KMS-11 (cell line): ENCODE results near the gene ARHGEF10L.

Experiments used
- H2AFZ ChIP-seq: fragments of 200-600 bp; sonication (generic); 2 replicates; pipeline ENCODE4 v1.6.1; 2016; ENCODE audit warnings: antibody characterized with exemption, mixed run types, low read depth
- H3K27ac ChIP-seq: fragments of 200-600 bp; sonication (generic); 2 replicates; pipeline ENCODE4 v1.6.1; 2016; ENCODE audit warnings: mild to moderate bottlenecking, mixed run types
- H3K27me3 ChIP-seq: fragments of 200-600 bp; sonication (generic); 2 replicates; pipeline ENCODE4 v1.6.1; 2017; ENCODE audit warnings: mild to moderate bottlenecking, low read depth, mixed run types, moderate library complexity; ENCODE audit not compliant: insufficient read depth
- H3K36me3 ChIP-seq: fragments of 200-600 bp; sonication (generic); 2 replicates; pipeline ENCODE4 v1.6.1; 2017; ENCODE audit warnings: mild to moderate bottlenecking, mixed run types; ENCODE audit not compliant: insufficient read depth
- H3K4me1 ChIP-seq: fragments of 200-600 bp; sonication (generic); 2 replicates; pipeline ENCODE4 v1.6.1; 2016; ENCODE audit warnings: mild to moderate bottlenecking, low read depth, mixed run types; ENCODE audit not compliant: poor library complexity, severe bottlenecking
- H3K4me2 ChIP-seq: fragments of 200-600 bp; sonication (generic); 2 replicates; pipeline ENCODE4 v1.7.0; 2016; ENCODE audit warnings: mild to moderate bottlenecking, mixed run types
- H3K4me3 ChIP-seq: fragments of 200-600 bp; sonication (generic); IDR thresholded peaks from 2 replicates; pipeline ENCODE4 v1.6.1; 2017; ENCODE audit warnings: low read depth, low read length, mixed read lengths; ENCODE audit not compliant: insufficient read depth
- H3K79me2 ChIP-seq: fragments of 200-600 bp; sonication (generic); 2 replicates; pipeline ENCODE4 v1.6.1; 2016; ENCODE audit warnings: low read depth, mixed run types; ENCODE audit not compliant: insufficient read depth
- H3K9ac ChIP-seq: fragments of 200-600 bp; sonication (generic); 2 replicates; pipeline ENCODE4 v1.6.1; 2016; ENCODE audit warnings: mild to moderate bottlenecking, mixed run types
- H4K20me1 ChIP-seq: fragments of 200-600 bp; sonication (generic); 2 replicates; pipeline ENCODE4 v1.6.1; 2016; ENCODE audit warnings: mild to moderate bottlenecking, mixed run types; ENCODE audit not compliant: insufficient read depth
- TF ChIP-seq, protein P1 (sequence below): fragments of 200-600 bp; sonication (generic); conservative IDR thresholded peaks from 2 replicates; pipeline ENCODE4 v1.6.1; 2017; ENCODE audit warnings: low read depth, mild to moderate bottlenecking, antibody characterized with exemption, low read length, moderate library complexity, mixed read lengths

The ARHGEF10L gene

DNA sequence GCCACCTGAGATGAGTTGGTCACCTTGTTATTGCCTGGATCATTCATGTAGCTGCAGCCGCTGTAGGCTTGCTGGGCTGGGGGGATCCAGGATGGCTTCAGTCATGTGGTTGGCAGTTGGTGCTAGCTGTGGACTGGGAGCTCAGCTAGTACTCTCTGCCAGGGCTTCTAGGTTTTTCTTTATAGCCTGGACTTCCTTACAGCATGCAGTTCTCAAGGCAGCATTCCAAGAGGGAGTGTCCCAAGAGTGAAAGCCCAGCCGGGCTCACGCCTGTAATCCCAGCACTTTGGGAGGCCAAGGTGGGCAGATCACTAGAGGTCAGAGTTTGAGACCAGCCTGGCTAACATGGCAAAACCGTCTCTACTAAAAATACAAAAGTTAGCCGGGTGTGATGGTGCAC is 192.0 kb downstream of the ARHGEF10L start:
- H3K4me2 ChIP-seq: no peak overlapping the region
- no peak overlapping the region for H2AFZ ChIP-seq
- no peaks in the 10 kb centered on the region for H3K4me1 ChIP-seq
- no peak overlapping the region for H3K9ac ChIP-seq
- H4K20me1 ChIP-seq: no peaks in the 10 kb centered on the region
- H3K4me3 ChIP-seq: no peak overlapping the region
- no peaks in the 10 kb centered on the region for H3K79me2 ChIP-seq
- no peak overlapping the region for H3K27ac ChIP-seq
- TF ChIP-seq, protein P1, sequence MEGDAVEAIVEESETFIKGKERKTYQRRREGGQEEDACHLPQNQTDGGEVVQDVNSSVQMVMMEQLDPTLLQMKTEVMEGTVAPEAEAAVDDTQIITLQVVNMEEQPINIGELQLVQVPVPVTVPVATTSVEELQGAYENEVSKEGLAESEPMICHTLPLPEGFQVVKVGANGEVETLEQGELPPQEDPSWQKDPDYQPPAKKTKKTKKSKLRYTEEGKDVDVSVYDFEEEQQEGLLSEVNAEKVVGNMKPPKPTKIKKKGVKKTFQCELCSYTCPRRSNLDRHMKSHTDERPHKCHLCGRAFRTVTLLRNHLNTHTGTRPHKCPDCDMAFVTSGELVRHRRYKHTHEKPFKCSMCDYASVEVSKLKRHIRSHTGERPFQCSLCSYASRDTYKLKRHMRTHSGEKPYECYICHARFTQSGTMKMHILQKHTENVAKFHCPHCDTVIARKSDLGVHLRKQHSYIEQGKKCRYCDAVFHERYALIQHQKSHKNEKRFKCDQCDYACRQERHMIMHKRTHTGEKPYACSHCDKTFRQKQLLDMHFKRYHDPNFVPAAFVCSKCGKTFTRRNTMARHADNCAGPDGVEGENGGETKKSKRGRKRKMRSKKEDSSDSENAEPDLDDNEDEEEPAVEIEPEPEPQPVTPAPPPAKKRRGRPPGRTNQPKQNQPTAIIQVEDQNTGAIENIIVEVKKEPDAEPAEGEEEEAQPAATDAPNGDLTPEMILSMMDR: no peak
- H3K27me3 ChIP-seq: peaks cover 13% of the 10 kb centered on the region; the same call in 1 of the 2 replicates
- no peaks in the 10 kb centered on the region for H3K36me3 ChIP-seq

DNA sequence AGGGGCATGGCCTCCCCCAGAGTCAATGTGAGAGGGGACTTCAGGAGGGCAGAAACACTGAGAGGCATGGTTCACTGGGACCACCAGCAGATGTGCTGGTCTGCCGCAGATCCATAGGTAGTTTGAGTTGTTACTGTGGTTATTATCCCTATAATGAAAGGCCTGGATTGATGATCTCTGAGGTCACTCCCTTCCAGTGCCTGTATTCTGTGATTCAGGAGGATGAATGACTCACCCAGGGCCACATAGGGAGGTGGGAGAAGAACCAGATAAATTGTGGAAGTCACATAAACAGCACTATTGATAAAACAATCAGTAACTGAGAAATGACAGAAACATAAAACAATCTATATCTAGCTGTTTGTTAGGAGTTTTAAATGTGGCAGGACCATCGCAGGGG is 193.0 kb downstream of the ARHGEF10L start:
- TF ChIP-seq, protein P1: no peak
- Histone ChIP-seq H3K27me3 (peaks cover 13% of the 10 kb centered on the region; the same call in 1 of the 2 replicates), H4K20me1 (no peaks in the 10 kb centered on the region), H3K9ac (no peak overlapping the region), H3K27ac (no peak overlapping the region), H3K4me1 (no peaks in the 10 kb centered on the region), H2AFZ (no peak overlapping the region), H3K4me2 (no peak overlapping the region), H3K36me3 (no peaks in the 10 kb centered on the region), H3K79me2 (no peaks in the 10 kb centered on the region), H3K4me3 (no peak overlapping the region)

DNA sequence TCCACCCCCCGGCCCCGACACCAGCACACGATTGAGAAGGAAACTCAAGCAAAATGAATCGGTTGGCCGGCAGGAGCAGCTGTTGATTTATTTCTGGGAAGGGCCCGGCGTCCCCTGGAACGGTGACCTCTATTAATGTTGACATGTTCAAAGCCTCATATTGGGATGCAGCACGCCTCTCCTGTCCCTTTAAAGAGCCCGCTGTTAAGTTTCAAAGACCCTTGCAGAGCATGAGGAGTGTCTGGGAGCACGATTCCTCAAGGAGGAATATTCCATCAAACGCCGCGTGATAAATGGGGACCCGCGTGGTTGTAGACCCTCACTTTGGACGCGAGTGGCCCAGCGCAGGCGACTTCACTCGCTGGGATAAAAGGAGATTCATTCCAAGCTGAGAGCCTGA is 194.2 kb downstream of the ARHGEF10L start:
- no peak overlapping the region for H3K4me2 ChIP-seq
- H3K36me3 ChIP-seq: no peaks in the 10 kb centered on the region
- H3K27ac ChIP-seq: no peak overlapping the region
- no peak overlapping the region for H3K4me3 ChIP-seq
- H3K27me3 ChIP-seq: peaks cover 13% of the 10 kb centered on the region; the same call in 1 of the 2 replicates
- H3K9ac ChIP-seq: no peak overlapping the region
- H2AFZ ChIP-seq: no peak overlapping the region
- H3K4me1 ChIP-seq: no peaks in the 10 kb centered on the region
- no peaks in the 10 kb centered on the region for H4K20me1 ChIP-seq
- H3K79me2 ChIP-seq: no peaks in the 10 kb centered on the region
- TF ChIP-seq, protein P1: no peak

DNA sequence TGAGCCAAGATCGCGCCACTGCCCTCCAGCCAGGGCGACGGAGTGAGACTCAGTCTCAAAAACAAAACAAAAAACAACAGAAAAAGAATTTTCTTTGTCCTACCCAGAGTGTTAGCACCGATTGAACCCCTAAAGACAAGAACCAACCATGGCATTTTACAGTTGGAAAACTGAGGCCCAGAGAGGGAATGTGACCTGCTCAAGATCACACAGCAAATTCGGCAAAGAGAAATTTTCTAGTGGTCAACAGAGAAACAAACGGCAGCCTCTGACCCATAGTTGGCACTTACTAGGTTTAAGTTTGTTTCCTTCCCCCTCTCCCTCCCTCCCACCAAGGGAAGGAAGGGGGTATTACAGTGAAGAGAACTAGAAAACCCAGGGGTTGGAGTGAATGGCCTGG is 195.1 kb downstream of the ARHGEF10L start:
- H3K27ac ChIP-seq: no peak overlapping the region
- H3K79me2 ChIP-seq: no peaks in the 10 kb centered on the region
- H3K4me3 ChIP-seq: no peak overlapping the region
- no peak overlapping the region for H2AFZ ChIP-seq
- H3K4me1 ChIP-seq: no peaks in the 10 kb centered on the region
- H3K9ac ChIP-seq: no peak overlapping the region
- no peaks in the 10 kb centered on the region for H4K20me1 ChIP-seq
- H3K36me3 ChIP-seq: no peaks in the 10 kb centered on the region
- peaks cover 13% of the 10 kb centered on the region; the same call in 1 of the 2 replicates for H3K27me3 ChIP-seq
- TF ChIP-seq, protein P1: no peak
- no peak overlapping the region for H3K4me2 ChIP-seq
